Keratinocyte (primary cell): ENCODE results near the gene PKNOX2. TPM values are rescaled to one million over a fixed set of nuclear protein-coding genes. Genes with fewer than 3 reads are reported as not detected.
"Not testable (repeated sequence)": the region's sequence is repeated elsewhere in the genome, so short reads cannot be mapped to it uniquely, and the experiment has no call there.

ENCODE experiments used
- DNase-seq: peaks from one replicate; pipeline ENCODE4 v3.0.0-alpha.2; 2011; ENCODE audit warnings: low read depth, missing footprints, low spot score
- FAIRE-seq: peaks from 2 replicates; lab custom pipeline; 2011; peaks lifted over from hg19 to GRCh38; lab: Jason Lieb, UNC
- H2AFZ ChIP-seq: 2 replicates; pipeline ENCODE4 v1.6.0; 2012; ENCODE audit warnings: low read length, control low read depth, inconsistent platforms; ENCODE audit not compliant: control insufficient read depth
- H3K27ac ChIP-seq: 2 replicates; pipeline ENCODE4 v1.5.1; 2011; ENCODE audit warnings: low read length; ENCODE audit not compliant: control insufficient read depth, insufficient read depth
- H3K27me3 ChIP-seq: 3 replicates; pipeline ENCODE4 v1.6.0; 2011; ENCODE audit warnings: low read length; ENCODE audit not compliant: control insufficient read depth, insufficient read depth; ENCODE audit errors: extremely low read depth
- H3K36me3 ChIP-seq, 2 experiments: 2 replicates in 1 of 2; 3 replicates in 1 of 2; pipeline ENCODE4 v1.5.1; 2011; ENCODE audit warnings: low read length in 2 of 2, mild to moderate bottlenecking in 1 of 2; ENCODE audit not compliant: control insufficient read depth in 2 of 2, insufficient read depth in 2 of 2; ENCODE audit errors: extremely low read depth in 1 of 2
- H3K4me1 ChIP-seq: 3 replicates; pipeline ENCODE4 v1.5.1; 2011; ENCODE audit warnings: low read length; ENCODE audit not compliant: control insufficient read depth, insufficient read depth; ENCODE audit errors: extremely low read depth
- H3K4me2 ChIP-seq: 3 replicates; pipeline ENCODE4 v1.6.0; 2011; ENCODE audit warnings: low read depth, low read length; ENCODE audit not compliant: control insufficient read depth, insufficient read depth; ENCODE audit errors: extremely low read depth
- H3K4me3 ChIP-seq, 3 experiments: fragments of 200-600 bp in 1 of 3; sonication (generic) in 1 of 3; 2 replicates in 2 of 3; 3 replicates in 1 of 3; pipeline ENCODE4 v1.5.1; 2011 to 2016; ENCODE audit warnings: low read length in 3 of 3, mild to moderate bottlenecking in 3 of 3, control low read depth in 2 of 3, inconsistent platforms in 1 of 3, low read depth in 1 of 3, mixed read lengths in 1 of 3, mixed run types in 1 of 3, moderate library complexity in 1 of 3; ENCODE audit not compliant: control insufficient read depth in 2 of 3, insufficient read depth in 2 of 3; ENCODE audit errors: extremely low read depth in 1 of 3
- H3K79me2 ChIP-seq: 2 replicates; pipeline ENCODE4 v1.6.0; 2012; ENCODE audit warnings: low read length; ENCODE audit not compliant: control insufficient read depth, insufficient read depth
- H3K9ac ChIP-seq: 3 replicates; pipeline ENCODE4 v1.6.0; 2011; ENCODE audit warnings: low read length; ENCODE audit not compliant: control insufficient read depth, insufficient read depth; ENCODE audit errors: extremely low read depth
- H3K9me1 ChIP-seq: 3 replicates; pipeline ENCODE4 v1.6.0; 2011; ENCODE audit warnings: low read length; ENCODE audit not compliant: control insufficient read depth, insufficient read depth; ENCODE audit errors: extremely low read depth
- H3K9me3 ChIP-seq: 2 replicates; pipeline ENCODE4 v1.5.1; 2012; ENCODE audit warnings: low read depth, low read length; ENCODE audit not compliant: control insufficient read depth
- H4K20me1 ChIP-seq: 3 replicates; pipeline ENCODE4 v1.6.0; 2011; ENCODE audit warnings: low read length; ENCODE audit not compliant: control insufficient read depth, insufficient read depth; ENCODE audit errors: extremely low read depth
- EZH2 ChIP-seq: IDR thresholded peaks from one replicate; pipeline ENCODE4 v1.6.1; 2012; ENCODE audit warnings: inconsistent platforms, mild to moderate bottlenecking, low read length, moderate library complexity
- dilution Hi-C: fragments of 300-500 bp; cut with MboI; formaldehyde crosslinking; loops from one replicate; pipeline ENCODE4 v1.7.0; 2020; ENCODE audit warnings: low sequenced_read_pairs; ENCODE audit not compliant: extremely low pct_ligation_motif_present
- polyA plus RNA-seq, 5 experiments: library from polyadenylated mRNA; depleted of rRNA in 3 of 5; stranded (reverse) in 3 of 5; stranded (forward) in 1 of 5; unstranded in 1 of 5; fragments of >200 nt; gene quantifications; 1 replicate in 1 of 5; 2 replicates in 3 of 5; 3 replicates in 1 of 5; pipeline versions ENCODE4 v1.2.1 to v1.2.3, GENCODE V29; 2011 to 2012; ENCODE audit warnings: missing spikeins in 2 of 5, low read depth in 1 of 5, low replicate concordance in 1 of 5
- TF ChIP-seq, protein P1 (sequence below), 3 experiments: IDR thresholded peaks in 1 of 3; conservative IDR thresholded peaks in 1 of 3; optimal IDR thresholded peaks in 1 of 3; 2 replicates in 2 of 3; 3 replicates in 1 of 3; pipeline versions ENCODE3 to v1.5.1; 2011; ENCODE audit warnings: low read length in 3 of 3, mild to moderate bottlenecking in 3 of 3, moderate library complexity in 2 of 3, control low read depth in 1 of 3, inconsistent platforms in 1 of 3; ENCODE audit not compliant: insufficient read depth in 2 of 3; ENCODE audit errors: extremely low read depth in 1 of 3

PKNOX2 gene
- polyA plus RNA-seq, 1 donor (not counting 4 experiments of a cell fraction or from before 2014, with no cell fraction given) = 0.05 TPM

DNA sequence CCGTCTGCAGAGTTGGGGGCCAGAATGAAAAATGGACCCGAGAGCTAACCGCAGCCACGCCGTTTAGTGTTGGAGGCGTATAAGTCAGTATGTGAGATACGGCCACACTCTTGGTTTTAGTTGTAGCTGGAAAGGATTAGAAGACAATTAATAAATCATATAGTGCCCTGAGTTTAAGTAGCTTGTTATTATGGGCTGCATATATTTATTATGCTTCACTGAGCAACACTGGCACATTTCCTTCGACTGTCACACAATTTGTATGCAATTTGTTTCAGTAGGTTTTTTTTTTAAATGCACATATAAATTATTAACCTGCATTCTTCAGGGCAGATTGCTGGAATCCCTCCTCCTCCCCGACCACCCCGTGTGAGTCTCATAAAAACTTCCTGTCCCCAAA is 56.9 kb downstream of the PKNOX2 start:
- Histone ChIP-seq H3K79me2 (no peaks in the 10 kb centered on the region), H3K9me1 (no peaks in the 10 kb centered on the region), H3K27ac (no peak overlapping the region), H3K9ac (no peak overlapping the region), H3K4me2 (no peak overlapping the region), H3K27me3 (peaks cover 7% of the 10 kb centered on the region), H3K4me3 (no peak overlapping the region), H3K4me1 (no peaks in the 10 kb centered on the region), H3K9me3 (no peaks in the 10 kb centered on the region), H2AFZ (no peak overlapping the region), H4K20me1 (no peaks in the 10 kb centered on the region), H3K36me3 (no peaks in the 10 kb centered on the region)
- no peak for TF ChIP-seq EZH2
- TF ChIP-seq, protein P1, sequence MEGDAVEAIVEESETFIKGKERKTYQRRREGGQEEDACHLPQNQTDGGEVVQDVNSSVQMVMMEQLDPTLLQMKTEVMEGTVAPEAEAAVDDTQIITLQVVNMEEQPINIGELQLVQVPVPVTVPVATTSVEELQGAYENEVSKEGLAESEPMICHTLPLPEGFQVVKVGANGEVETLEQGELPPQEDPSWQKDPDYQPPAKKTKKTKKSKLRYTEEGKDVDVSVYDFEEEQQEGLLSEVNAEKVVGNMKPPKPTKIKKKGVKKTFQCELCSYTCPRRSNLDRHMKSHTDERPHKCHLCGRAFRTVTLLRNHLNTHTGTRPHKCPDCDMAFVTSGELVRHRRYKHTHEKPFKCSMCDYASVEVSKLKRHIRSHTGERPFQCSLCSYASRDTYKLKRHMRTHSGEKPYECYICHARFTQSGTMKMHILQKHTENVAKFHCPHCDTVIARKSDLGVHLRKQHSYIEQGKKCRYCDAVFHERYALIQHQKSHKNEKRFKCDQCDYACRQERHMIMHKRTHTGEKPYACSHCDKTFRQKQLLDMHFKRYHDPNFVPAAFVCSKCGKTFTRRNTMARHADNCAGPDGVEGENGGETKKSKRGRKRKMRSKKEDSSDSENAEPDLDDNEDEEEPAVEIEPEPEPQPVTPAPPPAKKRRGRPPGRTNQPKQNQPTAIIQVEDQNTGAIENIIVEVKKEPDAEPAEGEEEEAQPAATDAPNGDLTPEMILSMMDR (optimal IDR thresholded peaks at IDR 0.05 in 1 of 3, IDR thresholded peaks at IDR 0.05 in 1 of 3, conservative IDR thresholded peaks at IDR 0.05 in 1 of 3; ENCODE audit: extremely low read depth in 1 of 3, insufficient read depth in 2 of 3, low read length in 3 of 3) = no peak
- DNase-seq = no peak
- dilution Hi-C loops = no loop called here
- FAIRE-seq = no peak

DNA sequence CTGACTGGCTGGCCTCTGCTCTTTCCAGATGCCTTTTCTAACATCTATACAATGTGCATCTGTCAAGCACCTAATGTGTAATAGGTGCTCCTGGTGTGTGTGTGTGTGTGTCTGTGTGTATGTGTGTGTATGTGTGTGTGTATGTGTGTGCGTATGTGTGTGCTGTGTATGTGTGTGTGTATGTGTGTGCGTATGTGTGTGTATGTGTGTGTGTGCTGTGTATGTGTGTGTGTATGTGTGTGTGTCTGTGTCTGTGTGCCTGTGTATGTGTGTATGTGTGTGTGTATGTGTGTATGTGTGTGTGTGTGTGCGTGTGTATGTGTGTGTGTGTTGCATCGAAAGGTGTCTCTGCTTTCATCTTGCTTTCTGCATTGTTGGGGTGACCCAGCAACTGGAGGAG is 57.9 kb downstream of the PKNOX2 start:
- TF ChIP-seq, protein P1 (optimal IDR thresholded peaks at IDR 0.05 in 1 of 3, IDR thresholded peaks at IDR 0.05 in 1 of 3, conservative IDR thresholded peaks at IDR 0.05 in 1 of 3; ENCODE audit: extremely low read depth in 1 of 3, insufficient read depth in 2 of 3, low read length in 3 of 3) = no peak
- TF ChIP-seq EZH2 = no peak
- dilution Hi-C loops = no loop called here
- peaks cover 7% of the 10 kb centered on the region for H3K27me3 ChIP-seq
- H4K20me1 ChIP-seq = no peaks in the 10 kb centered on the region
- no peak for FAIRE-seq
- no peaks in the 10 kb centered on the region for H3K79me2 ChIP-seq
- no peak overlapping the region for H3K9ac ChIP-seq
- no peak for DNase-seq
- no peak overlapping the region for H3K27ac ChIP-seq
- H3K4me3 ChIP-seq = no peak overlapping the region
- H3K9me3 ChIP-seq = no peaks in the 10 kb centered on the region
- no peaks in the 10 kb centered on the region for H3K9me1 ChIP-seq
- no peak overlapping the region for H2AFZ ChIP-seq
- H3K36me3 ChIP-seq = no peaks in the 10 kb centered on the region
- H3K4me1 ChIP-seq = no peaks in the 10 kb centered on the region
- H3K4me2 ChIP-seq = no peak overlapping the region

DNA sequence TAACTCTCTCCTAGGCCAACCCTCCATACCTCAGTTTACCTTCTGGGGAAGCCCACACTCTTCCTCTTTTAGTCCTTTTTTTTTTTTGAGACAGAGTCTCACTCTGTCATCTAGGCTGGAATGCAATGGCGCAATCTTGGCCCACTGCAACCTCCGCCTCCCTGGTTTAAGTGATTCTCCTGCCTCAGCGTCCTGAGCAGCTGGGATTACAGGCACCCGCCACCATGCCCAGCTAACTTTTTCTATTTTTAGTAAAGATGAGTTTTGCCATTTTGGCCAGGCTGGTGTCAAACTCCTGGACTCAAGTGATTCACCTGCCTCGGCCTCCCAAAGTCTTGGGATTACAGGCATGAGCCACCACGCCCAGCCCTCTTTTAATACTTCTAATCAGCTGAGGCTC is 58.6 kb downstream of the PKNOX2 start:
- H3K9me3 ChIP-seq, H3K4me2 ChIP-seq, H3K36me3 ChIP-seq, H3K4me3 ChIP-seq, dilution Hi-C loops, H4K20me1 ChIP-seq, H3K4me1 ChIP-seq, H3K27ac ChIP-seq, H2AFZ ChIP-seq, DNase-seq, H3K27me3 ChIP-seq, FAIRE-seq, H3K9me1 ChIP-seq, H3K9ac ChIP-seq, H3K79me2 ChIP-seq: not testable (repeated sequence)
